Left renal pelvis (tissue), 4 donors: ENCODE results near the gene REXO4. TPM values are rescaled to one million over a fixed set of nuclear protein-coding genes. Genes with fewer than 3 reads are reported as not detected.
"Not testable (repeated sequence)": the region's sequence is repeated elsewhere in the genome, so short reads cannot be mapped to it uniquely, and the experiment has no call there.

Experiments used
- DNase-seq, 4 donors: peaks; one replicate each; pipeline ENCODE4 v3.0.0-alpha.2; 2013; ENCODE audit warnings: low read depth in 4 of 4, low spot score in 3 of 4
- polyA plus RNA-seq, 4 donors: library from polyadenylated mRNA; unstranded; fragments of 120-200 nt; gene quantifications; one replicate each; pipeline ENCODE4 v1.2.1, GENCODE V29; 2013; ENCODE audit not compliant: insufficient read length in 4 of 4

The REXO4 gene
- polyA plus RNA-seq, 4 donors, result 23.2 to 30.3 (median 27.7) TPM

GRCh38 chr9:133451865-133452264, 34.1 kb upstream of the REXO4 start:
- not testable (repeated sequence) for DNase-seq

- DNase-seq, result no peak
Observed at GRCh38 chr9:133449760-133450159, 31.9 kb upstream of the REXO4 start.

GRCh38 chr9:133448487-133448972, 30.7 kb upstream of the REXO4 start:
- DNase-seq, result no peak

- DNase-seq, result no peak
Observed at GRCh38 chr9:133445293-133445969, 27.6 kb upstream of the REXO4 start.

- DNase-seq, result no peak
Observed at GRCh38 chr9:133443982-133444381, 26.2 kb upstream of the REXO4 start.

GRCh38 chr9:133443248-133443647, 25.4 kb upstream of the REXO4 start:
- no peak for DNase-seq

GRCh38 chr9:133441571-133441970, 23.8 kb upstream of the REXO4 start:
- no peak for DNase-seq

GRCh38 chr9:133440874-133441273, 23.1 kb upstream of the REXO4 start:
- no peak for DNase-seq

- DNase-seq, result no peak
Observed at GRCh38 chr9:133439337-133439736, 21.5 kb upstream of the REXO4 start.

GRCh38 chr9:133437753-133438531, 20.1 kb upstream of the REXO4 start:
- DNase-seq, result no peak

- DNase-seq, result no peak
Observed at GRCh38 chr9:133436681-133437080, 18.9 kb upstream of the REXO4 start.

GRCh38 chr9:133433351-133433843, 15.6 kb upstream of the REXO4 start:
- DNase-seq, result no peak

GRCh38 chr9:133430244-133430643, 12.4 kb upstream of the REXO4 start:
- no peak for DNase-seq

GRCh38 chr9:133429641-133430161, 11.9 kb upstream of the REXO4 start:
- no peak for DNase-seq

GRCh38 chr9:133429214-133429613, 11.4 kb upstream of the REXO4 start:
- no peak for DNase-seq

- peak in 1 of 4 donors; percentile 42 for DNase-seq
Observed at GRCh38 chr9:133428617-133429101, 10.8 kb upstream of the REXO4 start.

GRCh38 chr9:133427658-133428348, 10.0 kb upstream of the REXO4 start:
- DNase-seq, result no peak

- DNase-seq, result no peak
Observed at GRCh38 chr9:133426011-133426410, 8.2 kb upstream of the REXO4 start.

- DNase-seq, result no peak
Observed at GRCh38 chr9:133425049-133425632, 7.3 kb upstream of the REXO4 start.

GRCh38 chr9:133424187-133424586, 6.4 kb upstream of the REXO4 start:
- DNase-seq, result no peak
